ENCODE measurements around the gene LAMA2. TPM values are rescaled to one million over a fixed set of nuclear protein-coding genes. Genes with fewer than 3 reads are reported as not detected.

LAMA2 gene
- total RNA-seq, 1 donor from 2014 or later, result 115 TPM

DNA sequence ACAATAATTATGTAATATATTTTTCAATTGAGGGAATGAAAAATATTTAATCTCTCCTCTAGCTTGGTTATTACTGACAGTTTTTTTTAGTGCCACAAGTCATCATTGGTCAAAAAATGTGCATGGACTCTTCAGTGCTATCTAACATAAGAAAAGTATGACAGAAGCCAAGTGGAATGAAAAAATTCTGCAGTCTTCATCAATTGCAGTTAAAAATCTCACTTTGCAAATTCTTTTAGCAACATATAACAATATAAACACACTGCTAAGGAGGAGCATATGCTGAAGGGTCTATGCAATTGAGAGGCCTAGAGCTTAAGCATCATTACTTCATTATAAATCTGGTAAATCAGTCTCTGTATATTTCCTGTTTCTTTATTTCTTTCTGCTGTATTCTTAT lies 652.0 kb downstream of the LAMA2 start:
- intact Hi-C loops (cut with DNase I), result no loop called here

DNA sequence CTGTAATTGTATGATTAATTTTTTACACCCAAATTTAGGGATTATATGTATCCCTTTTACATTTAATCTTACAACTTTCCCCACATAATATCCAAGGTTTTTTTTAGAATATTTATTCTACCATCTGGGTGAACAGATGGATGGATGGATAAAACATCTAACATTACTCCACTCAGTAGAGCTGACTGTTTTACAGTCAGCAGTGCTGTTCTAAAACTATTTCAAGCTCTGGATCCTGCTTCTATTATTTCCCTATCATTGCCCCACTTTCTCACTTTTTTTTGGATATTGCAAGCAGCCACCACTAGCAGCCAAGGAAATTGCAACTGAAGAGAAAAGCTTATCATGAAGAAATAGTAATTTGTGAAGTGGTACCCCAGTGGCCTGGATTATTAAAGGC lies 653.3 kb downstream of the LAMA2 start:
- no peak for ATAC-seq (ENCODE audit: poor library complexity)
- intact Hi-C loops (cut with DNase I), result no loop called here
- DNase-seq, result no peak

More for the DNA sequence above, 652.0 kb downstream of the LAMA2 start:
- no peak for ATAC-seq (ENCODE audit: poor library complexity)
- no peak for DNase-seq

DNA sequence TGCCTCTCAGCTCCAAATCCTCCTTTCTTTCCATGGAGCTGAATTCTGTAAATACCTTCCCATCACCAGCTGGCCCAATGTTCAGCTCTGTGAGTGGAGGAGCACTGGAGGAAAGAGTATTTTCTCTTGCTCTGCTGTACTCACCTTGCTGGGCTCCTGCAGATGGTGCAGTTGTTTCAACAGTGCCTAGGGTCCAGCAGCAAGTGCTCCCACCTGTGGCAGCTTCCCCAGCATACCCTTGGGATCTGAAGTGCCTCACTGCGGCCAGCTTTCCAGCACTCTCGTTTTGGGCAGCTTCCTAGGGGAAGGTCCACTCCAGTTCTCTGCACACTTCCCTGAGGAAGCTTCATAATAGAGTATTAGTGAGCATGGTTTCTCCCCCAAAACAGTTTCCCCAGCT lies 656.1 kb downstream of the LAMA2 start:
- DNase-seq (no peak), ATAC-seq (ENCODE audit: poor library complexity) (no peak)

DNA sequence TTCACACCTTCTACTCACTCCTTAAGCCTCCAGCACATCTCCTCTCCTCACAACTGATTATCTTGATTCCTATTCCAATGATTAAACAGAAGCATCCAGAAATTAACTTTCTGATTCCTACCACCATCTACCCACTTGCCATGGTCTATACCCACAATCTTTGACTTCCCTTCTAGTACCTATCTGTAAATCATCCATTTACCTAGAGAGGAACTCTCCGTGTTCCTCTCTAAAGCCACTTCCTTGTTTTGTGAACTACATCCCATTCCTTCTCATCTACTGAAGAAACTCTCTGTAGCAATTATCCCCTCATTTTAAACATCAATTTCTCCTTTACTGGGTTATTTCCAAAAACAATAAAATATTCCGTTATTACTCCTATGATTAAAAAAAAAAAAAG lies 659.8 kb downstream of the LAMA2 start:
- ATAC-seq (ENCODE audit: poor library complexity) (no peak), DNase-seq (no peak)
- intact Hi-C loops (cut with DNase I), result no loop called here

More for the DNA sequence above, 656.1 kb downstream of the LAMA2 start:
- intact Hi-C loops (cut with DNase I), result no loop called here

DNA sequence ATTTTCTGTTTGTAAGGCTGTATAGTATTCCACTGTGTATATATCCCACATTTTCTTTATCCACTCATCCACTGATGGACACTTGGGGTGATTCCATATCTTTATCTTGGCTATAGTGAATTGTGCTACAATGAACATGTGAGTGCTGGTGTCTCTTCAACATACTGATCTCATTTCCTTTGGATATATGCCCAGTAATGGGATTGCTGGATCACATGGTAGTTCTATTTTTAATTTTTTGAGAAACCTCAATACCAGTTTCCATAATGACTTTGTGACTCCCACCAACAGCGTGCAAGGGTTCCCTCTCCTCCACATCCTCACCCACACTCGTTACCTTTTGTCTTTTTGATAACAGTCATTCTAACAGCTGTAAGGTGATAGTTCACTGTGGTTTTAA lies 661.0 kb downstream of the LAMA2 start:
- ATAC-seq (ENCODE audit: poor library complexity) (no peak), DNase-seq (no peak)
- intact Hi-C loops (cut with DNase I), result no loop called here

DNA sequence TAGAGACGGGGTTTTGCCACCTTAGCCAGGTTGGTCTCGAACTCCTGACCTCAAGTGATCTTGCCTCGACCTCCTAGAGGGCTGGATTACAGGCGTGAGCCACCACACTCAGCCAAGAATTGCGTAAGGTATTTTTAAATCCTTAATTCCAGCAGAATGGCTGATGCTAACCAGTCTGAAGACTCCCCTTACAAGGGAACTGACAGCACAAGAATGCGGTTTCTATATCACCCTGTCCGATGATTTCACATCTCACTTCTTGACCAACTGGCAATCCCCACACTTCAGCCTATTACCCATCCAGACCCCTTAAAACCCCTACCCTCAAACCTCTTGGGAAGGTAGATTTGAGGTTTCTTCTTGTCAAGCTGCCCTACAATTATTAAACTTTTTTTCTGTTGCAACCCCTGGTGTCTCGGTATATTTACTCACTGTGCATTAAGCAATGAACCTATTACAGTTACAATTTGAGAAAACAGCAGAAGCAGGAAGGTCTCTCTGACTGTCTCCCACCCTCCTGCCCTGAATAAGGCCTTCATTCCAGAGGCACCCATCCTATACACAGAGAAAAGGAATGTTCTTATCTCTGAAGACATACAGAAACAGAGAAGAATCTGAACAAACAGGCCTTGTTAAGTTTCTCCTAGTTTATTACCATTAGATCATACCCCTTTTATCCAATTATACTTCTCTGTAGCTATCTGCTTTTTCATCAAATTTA lies 662.1 kb downstream of the LAMA2 start:
- DNase-seq (no peak), ATAC-seq (ENCODE audit: poor library complexity) (no peak)
- intact Hi-C loops (cut with DNase I), result no loop called here

DNA sequence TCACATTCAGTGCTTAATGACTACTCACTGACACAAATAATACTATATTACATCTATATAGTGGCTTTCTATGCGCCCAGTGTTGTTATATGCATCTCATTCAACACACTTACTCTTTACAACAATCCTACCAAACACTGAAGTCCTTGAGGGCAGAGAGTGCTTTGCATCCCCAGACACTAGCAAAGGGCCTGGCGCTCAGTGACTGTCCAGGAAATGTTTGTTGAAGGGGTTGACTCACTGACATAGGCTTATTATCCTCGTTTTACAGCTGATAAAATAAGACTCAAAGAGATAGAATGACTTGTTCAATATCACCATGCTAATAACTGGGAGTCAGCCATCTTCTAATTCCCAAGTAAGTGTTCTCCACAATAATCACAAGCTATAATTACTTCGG lies 663.8 kb downstream of the LAMA2 start:
- intact Hi-C loops (cut with DNase I), result no loop called here
- ATAC-seq (ENCODE audit: poor library complexity) (no peak), DNase-seq (no peak)

DNA sequence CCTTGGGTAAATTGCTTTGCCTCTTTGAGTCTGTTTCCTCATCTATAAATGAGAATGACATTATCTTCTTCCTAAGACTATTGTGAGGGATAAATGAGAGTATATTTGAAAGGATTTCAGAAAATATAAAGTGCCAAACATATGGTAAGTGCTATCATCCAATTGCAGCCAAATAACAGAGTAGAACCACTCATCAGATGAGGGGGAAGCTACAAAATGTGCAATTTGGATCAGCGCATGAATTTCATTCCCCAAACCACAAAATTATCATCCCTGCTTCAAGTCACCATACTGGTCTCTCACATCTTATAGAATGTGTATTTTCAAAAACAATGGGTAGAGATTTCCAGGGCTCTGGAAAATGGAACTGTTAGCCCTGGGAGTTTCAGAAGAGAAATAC lies 668.5 kb downstream of the LAMA2 start:
- intact Hi-C loops (cut with DNase I), result no loop called here
- no peak for ATAC-seq (ENCODE audit: poor library complexity)
- no peak for DNase-seq

DNA sequence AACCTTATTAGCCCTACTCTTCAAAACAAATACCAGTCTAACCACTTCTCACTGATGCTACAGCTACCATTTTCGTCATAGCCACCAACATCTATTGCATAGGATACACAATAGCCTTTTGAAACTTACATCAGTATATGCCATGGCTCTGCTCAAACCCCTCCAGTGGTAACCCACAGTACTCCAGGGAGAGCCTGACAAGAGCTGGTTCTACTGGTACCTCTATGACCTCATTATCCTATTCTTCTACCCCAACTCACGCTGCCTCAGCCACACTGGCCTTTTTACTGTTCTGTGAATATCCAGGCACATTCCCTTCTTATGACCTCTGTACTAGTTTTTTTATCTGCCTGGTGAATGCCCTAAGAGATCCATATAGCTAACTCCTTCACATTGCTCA lies 669.5 kb downstream of the LAMA2 start:
- intact Hi-C loops (cut with DNase I), result no loop called here
- DNase-seq (no peak), ATAC-seq (ENCODE audit: poor library complexity) (no peak)

DNA sequence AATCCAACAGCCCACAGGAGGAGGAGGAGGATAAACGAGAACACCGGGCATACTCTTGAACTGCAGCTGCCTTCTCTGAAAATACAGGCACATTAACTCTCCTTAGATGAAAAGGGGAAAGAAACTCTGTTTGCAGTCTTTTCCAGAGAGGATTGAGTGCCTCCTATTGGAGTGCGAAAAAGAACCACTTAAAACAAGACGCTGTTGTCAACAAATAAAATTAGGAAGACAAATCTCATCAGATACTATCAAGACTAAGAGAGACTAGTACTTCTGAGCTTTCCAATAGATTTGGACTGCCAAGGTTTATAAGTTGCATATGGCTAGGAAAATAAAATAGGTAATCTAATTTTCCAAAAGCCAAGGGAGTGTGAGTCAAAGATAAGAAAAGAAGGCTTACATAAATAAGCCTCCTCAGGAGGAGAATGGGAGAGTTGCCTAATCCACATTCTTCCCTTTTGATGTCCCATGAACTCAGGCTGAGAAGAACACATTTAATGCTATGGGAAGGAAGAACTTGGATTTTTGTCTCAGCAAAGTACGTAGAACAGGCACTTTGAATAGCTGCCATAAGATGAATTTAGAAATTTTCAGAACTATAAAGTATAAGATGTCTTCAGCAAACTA lies 672.4 kb downstream of the LAMA2 start:
- no peak for DNase-seq
- ATAC-seq (ENCODE audit: poor library complexity), result no peak
- intact Hi-C loops (cut with DNase I), result no loop called here

DNA sequence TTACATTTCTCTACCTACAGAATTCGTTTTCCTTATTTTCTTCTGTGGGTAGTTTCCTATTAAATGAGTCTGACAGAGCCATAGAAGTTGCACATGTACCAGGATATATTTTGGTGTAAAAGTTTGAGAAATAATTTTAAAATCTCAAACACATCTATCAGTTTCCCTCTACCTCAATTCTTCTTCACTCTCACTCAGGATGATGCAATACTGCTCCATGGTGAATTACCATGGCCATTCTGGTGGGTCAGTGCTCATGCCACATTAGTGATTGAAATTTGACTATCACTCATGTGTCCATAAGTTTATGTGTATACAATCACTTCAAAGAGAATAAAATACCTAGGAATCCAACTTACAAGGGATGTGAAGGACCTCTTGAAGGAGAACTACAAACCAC lies 675.3 kb downstream of the LAMA2 start:
- ATAC-seq (ENCODE audit: poor library complexity), result no peak
- intact Hi-C loops (cut with DNase I), result no loop called here
- no peak for DNase-seq

DNA sequence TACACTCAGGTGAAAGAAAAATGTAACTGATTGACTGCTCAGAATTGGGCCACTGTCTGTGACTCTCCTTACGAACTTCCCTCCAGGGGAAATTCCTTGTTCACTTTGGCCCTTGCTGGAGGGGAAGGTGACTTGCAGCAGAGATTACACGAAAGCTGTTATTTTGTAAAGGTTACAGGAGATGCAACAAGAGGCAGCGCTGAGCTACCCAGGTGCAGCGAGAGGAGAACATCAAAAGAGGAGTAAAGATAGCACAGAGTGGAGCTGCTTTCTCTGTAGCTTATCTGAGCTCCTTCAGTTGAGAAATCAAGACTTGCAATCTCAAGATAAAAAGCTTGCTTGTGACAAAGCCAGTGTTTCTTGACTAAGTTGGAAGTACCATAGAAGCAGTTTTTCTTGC lies 682.4 kb downstream of the LAMA2 start:
- ATAC-seq (ENCODE audit: poor library complexity), result no peak
- intact Hi-C loops (cut with DNase I), result no loop called here
- no peak for DNase-seq

DNA sequence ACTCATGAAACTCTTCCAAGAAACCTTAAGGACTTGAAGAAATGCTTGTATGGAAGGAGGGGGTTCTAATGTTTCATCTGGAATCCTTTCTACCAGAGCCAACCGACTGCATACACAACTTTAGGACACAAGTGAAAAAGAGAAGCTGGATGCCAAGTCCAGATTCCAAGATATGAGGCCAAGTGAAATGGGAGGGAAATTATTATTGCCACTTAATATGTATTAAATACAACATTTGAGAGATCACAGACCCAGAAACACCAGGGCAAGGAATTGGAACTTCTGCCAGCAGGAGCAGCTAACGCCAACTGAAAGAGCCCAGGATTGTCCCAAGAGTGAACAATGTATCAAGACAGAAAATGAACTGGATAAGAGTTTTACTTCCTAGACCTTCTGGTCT lies 682.9 kb downstream of the LAMA2 start:
- intact Hi-C loops (cut with DNase I), result no loop called here
- DNase-seq, result no peak
- ATAC-seq (ENCODE audit: poor library complexity), result no peak

Measured in Right ventricle myocardium superior (tissue), 1 donor.